ENCODE data around the gene RDH12. TPM values are rescaled to one million over a fixed set of nuclear protein-coding genes. Genes with fewer than 3 reads are reported as not detected.
A peak's percentile ranks its signal among the peaks of the same experiment; 100 is the strongest.

The RDH12 gene
- total RNA-seq, 1 experiment from 2014 or later = not detected

GRCh38 chr14:67749341-67750084 lies 47.8 kb downstream of the RDH12 start:
- Histone ChIP-seq H3K4me3 (no peak overlapping the region), H3K36me3 (no peaks in the 10 kb centered on the region; the same call in 1 of the 2 replicates), H3K27ac (no peak overlapping the region; the same call in 1 of the 2 replicates), H3K4me1 (no peaks in the 10 kb centered on the region), H3K9me3 (replicated peaks) (no peaks in the 10 kb centered on the region), H3K27me3 (no peaks in the 10 kb centered on the region)
- peak; percentile 13 to 40 for DNase-seq

- Histone ChIP-seq H3K36me3 (no peaks in the 10 kb centered on the region; the same call in none of the 2 replicates), H3K9me3 (replicated peaks) (no peaks in the 10 kb centered on the region), H3K4me1 (no peaks in the 10 kb centered on the region), H3K27ac (no peak overlapping the region), H3K4me3 (no peak overlapping the region), H3K27me3 (no peaks in the 10 kb centered on the region)
- DNase-seq = no peak
Measured at GRCh38 chr14:67756496-67756895, 54.8 kb downstream of the RDH12 start.

GRCh38 chr14:67757175-67757574 lies 55.5 kb downstream of the RDH12 start:
- Histone ChIP-seq H3K27me3 (no peaks in the 10 kb centered on the region), H3K36me3 (no peaks in the 10 kb centered on the region; the same call in none of the 2 replicates), H3K4me3 (no peak overlapping the region), H3K27ac (no peak overlapping the region), H3K9me3 (replicated peaks) (no peaks in the 10 kb centered on the region), H3K4me1 (no peaks in the 10 kb centered on the region)
- no peak for DNase-seq

GRCh38 chr14:67759916-67760315 lies 58.2 kb downstream of the RDH12 start:
- Histone ChIP-seq H3K36me3 (no peaks in the 10 kb centered on the region; the same call in none of the 2 replicates), H3K4me1 (no peaks in the 10 kb centered on the region)
- DNase-seq = no peak

GRCh38 chr14:67762051-67762450 lies 60.4 kb downstream of the RDH12 start:
- H3K36me3 ChIP-seq = no peaks in the 10 kb centered on the region; the same call in 1 of the 2 replicates
- no peak overlapping the region for H3K27ac ChIP-seq
- no peak for DNase-seq
- H3K9me3 ChIP-seq (replicated peaks) = no peaks in the 10 kb centered on the region
- H3K4me1 ChIP-seq = no peaks in the 10 kb centered on the region
- no peak overlapping the region for H3K4me3 ChIP-seq
- H3K27me3 ChIP-seq = no peaks in the 10 kb centered on the region

More at GRCh38 chr14:67759916-67760315, 58.2 kb downstream of the RDH12 start:
- Histone ChIP-seq H3K27me3 (no peaks in the 10 kb centered on the region), H3K27ac (no peak overlapping the region), H3K9me3 (replicated peaks) (no peaks in the 10 kb centered on the region), H3K4me3 (no peak overlapping the region)

- Histone ChIP-seq H3K36me3 (no peaks in the 10 kb centered on the region; the same call in 1 of the 2 replicates), H3K4me1 (no peaks in the 10 kb centered on the region), H3K27ac (no peak overlapping the region), H3K4me3 (no peak overlapping the region), H3K27me3 (no peaks in the 10 kb centered on the region), H3K9me3 (replicated peaks) (no peaks in the 10 kb centered on the region)
- no peak for DNase-seq
Measured at GRCh38 chr14:67763158-67763822, 61.6 kb downstream of the RDH12 start.

- H3K27me3 ChIP-seq = no peaks in the 10 kb centered on the region
- no peaks in the 10 kb centered on the region; the same call in 1 of the 2 replicates for H3K36me3 ChIP-seq
Measured at GRCh38 chr14:67764496-67764895, 62.8 kb downstream of the RDH12 start.

GRCh38 chr14:67765192-67765834 lies 63.6 kb downstream of the RDH12 start:
- H3K27ac ChIP-seq = no peak overlapping the region
- H3K9me3 ChIP-seq (replicated peaks) = no peaks in the 10 kb centered on the region
- no peaks in the 10 kb centered on the region for H3K4me1 ChIP-seq
- no peak for DNase-seq
- H3K36me3 ChIP-seq = no peaks in the 10 kb centered on the region; the same call in 1 of the 2 replicates
- no peaks in the 10 kb centered on the region for H3K27me3 ChIP-seq
- H3K4me3 ChIP-seq = no peak overlapping the region

More at GRCh38 chr14:67764496-67764895, 62.8 kb downstream of the RDH12 start:
- H3K9me3 ChIP-seq (replicated peaks) = no peaks in the 10 kb centered on the region
- no peaks in the 10 kb centered on the region for H3K4me1 ChIP-seq
- DNase-seq = no peak
- H3K4me3 ChIP-seq = no peak overlapping the region
- no peak overlapping the region for H3K27ac ChIP-seq

- H3K27ac ChIP-seq = no peak overlapping the region
- DNase-seq = no peak
- H3K27me3 ChIP-seq = no peaks in the 10 kb centered on the region
- peaks cover 3% of the 10 kb centered on the region for H3K36me3 ChIP-seq
- H3K4me3 ChIP-seq = no peak overlapping the region
- no peaks in the 10 kb centered on the region for H3K4me1 ChIP-seq
- H3K9me3 ChIP-seq (replicated peaks) = no peaks in the 10 kb centered on the region
Measured at GRCh38 chr14:67766035-67766680, 64.5 kb downstream of the RDH12 start.

- Histone ChIP-seq H3K36me3 (peaks cover 12% of the 10 kb centered on the region), H3K27ac (no peak overlapping the region)
Measured at GRCh38 chr14:67768219-67768618, 66.5 kb downstream of the RDH12 start.

GRCh38 chr14:67773844-67774377 lies 72.2 kb downstream of the RDH12 start:
- H3K4me1 ChIP-seq = no peaks in the 10 kb centered on the region
- no peak overlapping the region for H3K27ac ChIP-seq
- H3K4me3 ChIP-seq = no peak overlapping the region
- peaks cover 19% of the 10 kb centered on the region for H3K36me3 ChIP-seq
- no peaks in the 10 kb centered on the region for H3K27me3 ChIP-seq
- DNase-seq = no peak
- H3K9me3 ChIP-seq (replicated peaks) = no peaks in the 10 kb centered on the region

More at GRCh38 chr14:67768219-67768618, 66.5 kb downstream of the RDH12 start:
- Histone ChIP-seq H3K27me3 (no peaks in the 10 kb centered on the region), H3K4me3 (no peak overlapping the region), H3K4me1 (no peaks in the 10 kb centered on the region), H3K9me3 (replicated peaks) (no peaks in the 10 kb centered on the region)
- DNase-seq = no peak

- H3K36me3 ChIP-seq = peaks cover 18% of the 10 kb centered on the region
- no peak overlapping the region for H3K4me3 ChIP-seq
- no peak overlapping the region for H3K27ac ChIP-seq
- H3K4me1 ChIP-seq = no peaks in the 10 kb centered on the region
- no peaks in the 10 kb centered on the region for H3K9me3 ChIP-seq (replicated peaks)
- DNase-seq = no peak
- H3K27me3 ChIP-seq = no peaks in the 10 kb centered on the region
Measured at GRCh38 chr14:67776653-67777322, 75.1 kb downstream of the RDH12 start.

- Histone ChIP-seq H3K27me3 (no peaks in the 10 kb centered on the region), H3K27ac (no peak overlapping the region), H3K36me3 (peaks cover 9% of the 10 kb centered on the region), H3K4me1 (no peaks in the 10 kb centered on the region), H3K4me3 (no peak overlapping the region), H3K9me3 (replicated peaks) (no peaks in the 10 kb centered on the region)
- DNase-seq = no peak
Measured at GRCh38 chr14:67778792-67779191, 77.1 kb downstream of the RDH12 start.

GRCh38 chr14:67782090-67782489 lies 80.4 kb downstream of the RDH12 start:
- H3K36me3 ChIP-seq = peaks cover 15% of the 10 kb centered on the region

More at GRCh38 chr14:67782090-67782489, 80.4 kb downstream of the RDH12 start:
- Histone ChIP-seq H3K27ac (no peak overlapping the region), H3K9me3 (replicated peaks) (no peaks in the 10 kb centered on the region), H3K27me3 (no peaks in the 10 kb centered on the region), H3K4me1 (no peaks in the 10 kb centered on the region), H3K4me3 (no peak overlapping the region)
- DNase-seq = no peak
